ENCODE data around the gene FSTL5. TPM values are rescaled to one million over a fixed set of nuclear protein-coding genes. Genes with fewer than 3 reads are reported as not detected.

Gene FSTL5
- total and polyA plus RNA-seq, 10 of the 15 experiments (the other 5 are each of a cell fraction or from before 2014, with no cell fraction given): 0.04 to 2.4 (median 0.08) TPM; not detected in 4

DNA sequence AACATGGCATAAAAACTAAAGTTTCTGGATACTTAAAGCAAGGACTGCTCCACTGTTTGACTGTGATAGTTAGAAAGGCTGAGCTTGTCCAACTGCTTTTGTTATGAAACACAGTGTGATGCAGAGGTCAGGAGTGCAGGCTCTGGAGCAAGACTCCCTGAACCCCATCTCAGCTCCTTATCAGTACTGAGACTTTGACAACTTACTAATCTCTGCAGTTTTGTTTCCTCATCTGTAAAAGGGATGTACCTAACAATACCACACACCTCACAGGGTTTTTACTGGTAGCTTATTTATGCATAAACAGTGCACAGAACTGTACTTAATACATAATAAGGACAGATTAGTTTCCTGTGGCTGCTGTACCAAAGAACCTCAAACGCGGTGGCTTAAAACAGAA lies 804.3 kb downstream of the FSTL5 start:
- FAIRE-seq (no peak), ATAC-seq (peak; percentile 96), DNase-seq (ENCODE audit: low read depth, low spot score) (peak; percentile 11)
- Histone ChIP-seq H3K27ac (ENCODE audit: control insufficient read depth, insufficient read depth) (no peak overlapping the region), H3K79me2 (ENCODE audit: control insufficient read depth, insufficient read depth, low read length) (no peaks in the 10 kb centered on the region), H3K9ac (ENCODE audit: control insufficient read depth, insufficient read depth, low read length) (no peak overlapping the region), H3K9me3 (replicated peaks; ENCODE audit: control insufficient read depth, insufficient read depth, low read length) (no peaks in the 10 kb centered on the region), H4K20me1 (ENCODE audit: control insufficient read depth, insufficient read depth) (no peaks in the 10 kb centered on the region), H3K27me3 (replicated peaks in 1 of 2; ENCODE audit: control insufficient read depth in 2 of 2, insufficient read depth in 2 of 2, low read length in 1 of 2) (no peaks in the 10 kb centered on the region), H3K4me1 (ENCODE audit: control insufficient read depth, insufficient read depth, low read length) (no peaks in the 10 kb centered on the region), H2AFZ (ENCODE audit: control insufficient read depth, low read depth, low read length) (no peak overlapping the region), H3K36me3 (ENCODE audit: control insufficient read depth in 2 of 2, insufficient read depth in 2 of 2, low read length in 1 of 2) (no peaks in the 10 kb centered on the region), H3K4me2 (ENCODE audit: control insufficient read depth, insufficient read depth) (no peak overlapping the region), H3K4me3 (no peak overlapping the region)
- in situ Hi-C loops (cut with MboI) (no loop called here), intact Hi-C loops (cut with micrococcal nuclease; ENCODE audit: unreplicated experiment) (no loop called here)
- ChIA-PET CTCF (interaction anchor here (1.1 to 1.5 kb wide), 3 partner anchors 14 to 1413 kb away, joined by 3 to 4 read pairs (median 3); no protein-coding TSS in a partner anchor), RAD21 (ENCODE audit: unreplicated experiment) (interaction anchor here (0.7 to 1.6 kb wide), 4 partner anchors 16 to 197 kb away, joined by 3 to 5 read pairs (median 4); no protein-coding TSS in a partner anchor), POLR2A (no interaction called here), SMC1A (ENCODE audit: uncharacterized antibody, unreplicated experiment) (interaction anchor here (0.7 to 2.1 kb wide), 12 partner anchors 11 to 72 kb away, joined by 3 to 8 read pairs (median 4); no protein-coding TSS in a partner anchor)
- no TSS peak for BruUV-seq (replicated peaks)
- 43% methylated on average over 2 of the region's 2 CpGs for WGBS (ENCODE audit: insufficient coverage, insufficient replicate concordance, low lambda C conversion rate, missing lambda C conversion rate)
- TF ChIP-seq DPF2 (IDR thresholded peaks at IDR 0.05): 0 out of 2 replicates have a peak, but pooled peaks have one; percentile 30
- no peak for TF ChIP-seq JUND (IDR thresholded peaks at IDR 0.05; ENCODE audit: low read depth, low read length)
- TF ChIP-seq ATF7 (IDR thresholded peaks at IDR 0.05; ENCODE audit: low read depth): peak; percentile 46; the same call in 1 of the 2 replicates
- no peak for TF ChIP-seq JUNB (IDR thresholded peaks at IDR 0.05)
- TF ChIP-seq, protein P1, sequence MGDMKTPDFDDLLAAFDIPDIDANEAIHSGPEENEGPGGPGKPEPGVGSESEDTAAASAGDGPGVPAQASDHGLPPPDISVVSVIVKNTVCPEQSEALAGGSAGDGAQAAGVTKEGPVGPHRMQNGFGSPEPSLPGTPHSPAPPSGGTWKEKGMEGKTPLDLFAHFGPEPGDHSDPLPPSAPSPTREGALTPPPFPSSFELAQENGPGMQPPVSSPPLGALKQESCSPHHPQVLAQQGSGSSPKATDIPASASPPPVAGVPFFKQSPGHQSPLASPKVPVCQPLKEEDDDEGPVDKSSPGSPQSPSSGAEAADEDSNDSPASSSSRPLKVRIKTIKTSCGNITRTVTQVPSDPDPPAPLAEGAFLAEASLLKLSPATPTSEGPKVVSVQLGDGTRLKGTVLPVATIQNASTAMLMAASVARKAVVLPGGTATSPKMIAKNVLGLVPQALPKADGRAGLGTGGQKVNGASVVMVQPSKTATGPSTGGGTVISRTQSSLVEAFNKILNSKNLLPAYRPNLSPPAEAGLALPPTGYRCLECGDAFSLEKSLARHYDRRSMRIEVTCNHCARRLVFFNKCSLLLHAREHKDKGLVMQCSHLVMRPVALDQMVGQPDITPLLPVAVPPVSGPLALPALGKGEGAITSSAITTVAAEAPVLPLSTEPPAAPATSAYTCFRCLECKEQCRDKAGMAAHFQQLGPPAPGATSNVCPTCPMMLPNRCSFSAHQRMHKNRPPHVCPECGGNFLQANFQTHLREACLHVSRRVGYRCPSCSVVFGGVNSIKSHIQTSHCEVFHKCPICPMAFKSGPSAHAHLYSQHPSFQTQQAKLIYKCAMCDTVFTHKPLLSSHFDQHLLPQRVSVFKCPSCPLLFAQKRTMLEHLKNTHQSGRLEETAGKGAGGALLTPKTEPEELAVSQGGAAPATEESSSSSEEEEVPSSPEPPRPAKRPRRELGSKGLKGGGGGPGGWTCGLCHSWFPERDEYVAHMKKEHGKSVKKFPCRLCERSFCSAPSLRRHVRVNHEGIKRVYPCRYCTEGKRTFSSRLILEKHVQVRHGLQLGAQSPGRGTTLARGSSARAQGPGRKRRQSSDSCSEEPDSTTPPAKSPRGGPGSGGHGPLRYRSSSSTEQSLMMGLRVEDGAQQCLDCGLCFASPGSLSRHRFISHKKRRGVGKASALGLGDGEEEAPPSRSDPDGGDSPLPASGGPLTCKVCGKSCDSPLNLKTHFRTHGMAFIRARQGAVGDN (IDR thresholded peaks at IDR 0.05): no peak
- TF ChIP-seq ASH2L (IDR thresholded peaks at IDR 0.05; ENCODE audit: borderline replicate concordance, low read depth): no peak
- TF ChIP-seq ZNF207 (IDR thresholded peaks at IDR 0.05; ENCODE audit: borderline replicate concordance): no peak
- no peak for TF ChIP-seq SREBF2 (IDR thresholded peaks at IDR 0.05; ENCODE audit: low read length)
- TF ChIP-seq, protein P2, sequence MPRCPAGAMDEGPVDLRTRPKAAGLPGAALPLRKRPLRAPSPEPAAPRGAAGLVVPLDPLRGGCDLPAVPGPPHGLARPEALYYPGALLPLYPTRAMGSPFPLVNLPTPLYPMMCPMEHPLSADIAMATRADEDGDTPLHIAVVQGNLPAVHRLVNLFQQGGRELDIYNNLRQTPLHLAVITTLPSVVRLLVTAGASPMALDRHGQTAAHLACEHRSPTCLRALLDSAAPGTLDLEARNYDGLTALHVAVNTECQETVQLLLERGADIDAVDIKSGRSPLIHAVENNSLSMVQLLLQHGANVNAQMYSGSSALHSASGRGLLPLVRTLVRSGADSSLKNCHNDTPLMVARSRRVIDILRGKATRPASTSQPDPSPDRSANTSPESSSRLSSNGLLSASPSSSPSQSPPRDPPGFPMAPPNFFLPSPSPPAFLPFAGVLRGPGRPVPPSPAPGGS (IDR thresholded peaks at IDR 0.05; ENCODE audit: borderline replicate concordance, insufficient read depth, low read depth, low read length, poor library complexity, severe bottlenecking): no peak
- TF ChIP-seq HDAC2 (IDR thresholded peaks at IDR 0.05): no peak
- no peak for TF ChIP-seq RCOR1 (conservative IDR thresholded peaks at IDR 0.05; ENCODE audit: low read depth, low read length)
- TF ChIP-seq FOXK2 (IDR thresholded peaks at IDR 0.05): no peak
- TF ChIP-seq ESRRA (IDR thresholded peaks at IDR 0.05; ENCODE audit: low read length): no peak
- no peak for TF ChIP-seq CEBPB (IDR thresholded peaks at IDR 0.05; ENCODE audit: borderline replicate concordance in 1 of 2, low read depth in 2 of 2, low read length in 2 of 2)
- TF ChIP-seq, protein P3, sequence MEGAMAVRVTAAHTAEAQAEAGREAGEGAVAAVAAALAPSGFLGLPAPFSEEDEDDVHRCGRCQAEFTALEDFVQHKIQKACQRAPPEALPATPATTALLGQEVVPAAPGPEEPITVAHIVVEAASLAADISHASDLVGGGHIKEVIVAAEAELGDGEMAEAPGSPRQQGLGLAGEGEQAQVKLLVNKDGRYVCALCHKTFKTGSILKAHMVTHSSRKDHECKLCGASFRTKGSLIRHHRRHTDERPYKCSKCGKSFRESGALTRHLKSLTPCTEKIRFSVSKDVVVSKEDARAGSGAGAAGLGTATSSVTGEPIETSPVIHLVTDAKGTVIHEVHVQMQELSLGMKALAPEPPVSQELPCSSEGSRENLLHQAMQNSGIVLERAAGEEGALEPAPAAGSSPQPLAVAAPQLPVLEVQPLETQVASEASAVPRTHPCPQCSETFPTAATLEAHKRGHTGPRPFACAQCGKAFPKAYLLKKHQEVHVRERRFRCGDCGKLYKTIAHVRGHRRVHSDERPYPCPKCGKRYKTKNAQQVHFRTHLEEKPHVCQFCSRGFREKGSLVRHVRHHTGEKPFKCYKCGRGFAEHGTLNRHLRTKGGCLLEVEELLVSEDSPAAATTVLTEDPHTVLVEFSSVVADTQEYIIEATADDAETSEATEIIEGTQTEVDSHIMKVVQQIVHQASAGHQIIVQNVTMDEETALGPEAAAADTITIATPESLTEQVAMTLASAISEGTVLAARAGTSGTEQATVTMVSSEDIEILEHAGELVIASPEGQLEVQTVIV (IDR thresholded peaks at IDR 0.05; ENCODE audit: borderline replicate concordance, partially characterized antibody): no peak
- no peak for TF ChIP-seq CHD2 (IDR thresholded peaks at IDR 0.05; ENCODE audit: borderline replicate concordance, low read depth, low read length)
- TF ChIP-seq NR2F1 (conservative IDR thresholded peaks at IDR 0.05): peak; percentile 85
- no peak for TF ChIP-seq CBX5 (IDR thresholded peaks at IDR 0.05; ENCODE audit: low read depth)
- TF ChIP-seq LARP7 (IDR thresholded peaks at IDR 0.05): no peak

Data from GM12878 (cell line).